Lower leg skin (tissue), 3 donors: Measurements from ENCODE around the gene PLXNA2.

ENCODE experiments used
- POLR2A ChIP-seq, 2 donors: fragments of 450-650 bp; IDR thresholded peaks; one replicate each; pipeline ENCODE4 v1.6.1; 2016 to 2017; ENCODE audit warnings: antibody characterized with exemption in 2 of 2, mild to moderate bottlenecking in 1 of 2, moderate library complexity in 1 of 2
- TF ChIP-seq, protein P1 (sequence below), 3 donors: fragments of 450-650 bp; IDR thresholded peaks; one replicate each; pipeline ENCODE4 v1.5.1; 2016; ENCODE audit warnings: antibody characterized with exemption in 3 of 3, mild to moderate bottlenecking in 3 of 3, moderate library complexity in 2 of 3

DNA sequence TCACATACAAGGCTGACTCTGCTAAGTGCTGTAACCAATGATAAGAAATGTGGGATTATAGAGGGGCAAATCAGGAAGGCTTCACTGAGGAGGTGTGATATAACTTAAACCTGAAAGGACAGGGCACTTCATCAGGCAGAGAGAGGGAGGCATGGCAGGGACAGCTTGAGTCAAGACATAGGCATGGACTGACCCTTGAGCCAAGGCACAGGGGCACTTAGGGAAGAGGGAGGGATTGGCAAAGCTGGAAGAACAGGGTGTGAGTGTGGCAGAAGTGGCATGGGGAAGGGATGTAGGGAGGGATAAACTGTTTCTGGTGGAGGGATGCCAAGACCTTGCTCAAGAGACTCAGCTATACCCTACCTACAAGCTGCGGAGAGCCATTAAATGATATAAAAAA, 81.3 kb downstream of the PLXNA2 start:
- TF ChIP-seq, protein P1, sequence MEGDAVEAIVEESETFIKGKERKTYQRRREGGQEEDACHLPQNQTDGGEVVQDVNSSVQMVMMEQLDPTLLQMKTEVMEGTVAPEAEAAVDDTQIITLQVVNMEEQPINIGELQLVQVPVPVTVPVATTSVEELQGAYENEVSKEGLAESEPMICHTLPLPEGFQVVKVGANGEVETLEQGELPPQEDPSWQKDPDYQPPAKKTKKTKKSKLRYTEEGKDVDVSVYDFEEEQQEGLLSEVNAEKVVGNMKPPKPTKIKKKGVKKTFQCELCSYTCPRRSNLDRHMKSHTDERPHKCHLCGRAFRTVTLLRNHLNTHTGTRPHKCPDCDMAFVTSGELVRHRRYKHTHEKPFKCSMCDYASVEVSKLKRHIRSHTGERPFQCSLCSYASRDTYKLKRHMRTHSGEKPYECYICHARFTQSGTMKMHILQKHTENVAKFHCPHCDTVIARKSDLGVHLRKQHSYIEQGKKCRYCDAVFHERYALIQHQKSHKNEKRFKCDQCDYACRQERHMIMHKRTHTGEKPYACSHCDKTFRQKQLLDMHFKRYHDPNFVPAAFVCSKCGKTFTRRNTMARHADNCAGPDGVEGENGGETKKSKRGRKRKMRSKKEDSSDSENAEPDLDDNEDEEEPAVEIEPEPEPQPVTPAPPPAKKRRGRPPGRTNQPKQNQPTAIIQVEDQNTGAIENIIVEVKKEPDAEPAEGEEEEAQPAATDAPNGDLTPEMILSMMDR (IDR thresholded peaks at IDR 0.05): no peak
- no peak for TF ChIP-seq POLR2A (IDR thresholded peaks at IDR 0.05)
